SK-N-SH treated with all-trans-retinoic acid at 6 μM for 48 hours (cell line): Measurements from ENCODE around the gene CYREN.

Source experiments
- ARNTL ChIP-seq: fragments of 450-650 bp; formaldehyde crosslinking; IDR thresholded peaks from 2 replicates; pipeline ENCODE4 v1.5.0; 2020; ENCODE audit warnings: low read depth, mild to moderate bottlenecking, moderate library complexity, borderline replicate concordance
- ZNF8 ChIP-seq: fragments of 450-650 bp; formaldehyde crosslinking; IDR thresholded peaks from 2 replicates; pipeline ENCODE4 v1.5.0; 2020; ENCODE audit warnings: mild to moderate bottlenecking, moderate library complexity
- TF ChIP-seq, protein P1 (sequence below): fragments of 250-450 bp; sonication (Bioruptor Pico); IDR thresholded peaks from 2 replicates; pipeline ENCODE4 v1.5.1; 2021; ENCODE audit warnings: mild to moderate bottlenecking, moderate library complexity
- TF ChIP-seq, protein P2 (sequence below): fragments of 250-450 bp; sonication (Bioruptor Pico); IDR thresholded peaks from 2 replicates; pipeline ENCODE4 v1.5.1; 2020; ENCODE audit warnings: low read depth, mild to moderate bottlenecking, moderate library complexity
- TF ChIP-seq, protein P3 (sequence below): fragments of 250-450 bp; sonication (Bioruptor Pico); IDR thresholded peaks from 2 replicates; pipeline ENCODE4 v1.8.0; 2020; ENCODE audit warnings: mild to moderate bottlenecking, moderate library complexity, borderline replicate concordance

DNA sequence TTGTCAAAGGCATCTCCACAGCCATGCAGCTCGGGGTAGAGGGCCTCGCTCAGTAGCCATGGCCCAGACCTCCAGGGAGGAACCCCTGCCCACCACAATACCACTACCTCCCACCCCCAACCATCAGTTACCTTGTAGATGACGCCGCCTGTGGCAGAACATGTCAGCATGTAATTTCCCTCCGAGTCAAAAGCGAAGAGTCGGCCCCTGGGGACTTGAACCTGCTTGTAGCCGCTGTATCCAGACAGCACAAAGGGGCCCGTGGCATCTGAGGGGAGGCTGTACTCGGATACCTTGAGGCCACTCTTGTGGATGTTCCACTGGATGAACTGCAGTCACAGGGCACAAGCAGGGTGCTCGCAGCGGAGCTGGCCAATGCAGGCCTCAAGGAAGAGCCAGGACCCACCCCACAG is 16.3 kb upstream of the CYREN start:
- TF ChIP-seq, protein P1, sequence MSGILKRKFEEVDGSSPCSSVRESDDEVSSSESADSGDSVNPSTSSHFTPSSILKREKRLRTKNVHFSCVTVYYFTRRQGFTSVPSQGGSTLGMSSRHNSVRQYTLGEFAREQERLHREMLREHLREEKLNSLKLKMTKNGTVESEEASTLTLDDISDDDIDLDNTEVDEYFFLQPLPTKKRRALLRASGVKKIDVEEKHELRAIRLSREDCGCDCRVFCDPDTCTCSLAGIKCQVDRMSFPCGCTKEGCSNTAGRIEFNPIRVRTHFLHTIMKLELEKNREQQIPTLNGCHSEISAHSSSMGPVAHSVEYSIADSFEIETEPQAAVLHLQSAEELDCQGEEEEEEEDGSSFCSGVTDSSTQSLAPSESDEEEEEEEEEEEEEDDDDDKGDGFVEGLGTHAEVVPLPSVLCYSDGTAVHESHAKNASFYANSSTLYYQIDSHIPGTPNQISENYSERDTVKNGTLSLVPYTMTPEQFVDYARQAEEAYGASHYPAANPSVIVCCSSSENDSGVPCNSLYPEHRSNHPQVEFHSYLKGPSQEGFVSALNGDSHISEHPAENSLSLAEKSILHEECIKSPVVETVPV (CRISPR knock-in tag) = no peak
- TF ChIP-seq ZNF8 (CRISPR knock-in tag) (no peak), ARNTL (CRISPR knock-in tag) (no peak)
- TF ChIP-seq, protein P2, sequence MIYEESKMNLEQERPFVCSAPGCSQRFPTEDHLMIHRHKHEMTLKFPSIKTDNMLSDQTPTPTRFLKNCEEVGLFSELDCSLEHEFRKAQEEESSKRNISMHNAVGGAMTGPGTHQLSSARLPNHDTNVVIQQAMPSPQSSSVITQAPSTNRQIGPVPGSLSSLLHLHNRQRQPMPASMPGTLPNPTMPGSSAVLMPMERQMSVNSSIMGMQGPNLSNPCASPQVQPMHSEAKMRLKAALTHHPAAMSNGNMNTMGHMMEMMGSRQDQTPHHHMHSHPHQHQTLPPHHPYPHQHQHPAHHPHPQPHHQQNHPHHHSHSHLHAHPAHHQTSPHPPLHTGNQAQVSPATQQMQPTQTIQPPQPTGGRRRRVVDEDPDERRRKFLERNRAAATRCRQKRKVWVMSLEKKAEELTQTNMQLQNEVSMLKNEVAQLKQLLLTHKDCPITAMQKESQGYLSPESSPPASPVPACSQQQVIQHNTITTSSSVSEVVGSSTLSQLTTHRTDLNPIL (CRISPR knock-in tag) = no peak
- TF ChIP-seq, protein P3, sequence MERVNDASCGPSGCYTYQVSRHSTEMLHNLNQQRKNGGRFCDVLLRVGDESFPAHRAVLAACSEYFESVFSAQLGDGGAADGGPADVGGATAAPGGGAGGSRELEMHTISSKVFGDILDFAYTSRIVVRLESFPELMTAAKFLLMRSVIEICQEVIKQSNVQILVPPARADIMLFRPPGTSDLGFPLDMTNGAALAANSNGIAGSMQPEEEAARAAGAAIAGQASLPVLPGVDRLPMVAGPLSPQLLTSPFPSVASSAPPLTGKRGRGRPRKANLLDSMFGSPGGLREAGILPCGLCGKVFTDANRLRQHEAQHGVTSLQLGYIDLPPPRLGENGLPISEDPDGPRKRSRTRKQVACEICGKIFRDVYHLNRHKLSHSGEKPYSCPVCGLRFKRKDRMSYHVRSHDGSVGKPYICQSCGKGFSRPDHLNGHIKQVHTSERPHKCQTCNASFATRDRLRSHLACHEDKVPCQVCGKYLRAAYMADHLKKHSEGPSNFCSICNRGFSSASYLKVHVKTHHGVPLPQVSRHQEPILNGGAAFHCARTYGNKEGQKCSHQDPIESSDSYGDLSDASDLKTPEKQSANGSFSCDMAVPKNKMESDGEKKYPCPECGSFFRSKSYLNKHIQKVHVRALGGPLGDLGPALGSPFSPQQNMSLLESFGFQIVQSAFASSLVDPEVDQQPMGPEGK (CRISPR knock-in tag) = no peak
